Vagina (tissue), 2 donors: ENCODE measurements around the gene ARHGAP26. TPM values are rescaled to one million over a fixed set of nuclear protein-coding genes. Genes with fewer than 3 reads are reported as not detected.
A peak's percentile ranks its signal among the peaks of the same experiment; 100 is the strongest.

Experiments used
- DNase-seq, 2 donors: peaks; one replicate each; pipeline ENCODE4 v3.0.0-alpha.2; 2017; ENCODE audit errors: extremely low spot score in 2 of 2
- H3K27ac ChIP-seq: fragments of 200-600 bp; sonication (generic); one replicate; pipeline ENCODE4 v1.5.1; 2019
- H3K27me3 ChIP-seq: fragments of 200-600 bp; sonication (generic); one replicate; pipeline ENCODE4 v1.5.1; 2019
- H3K36me3 ChIP-seq, 2 donors: fragments of 200-600 bp; sonication (generic); one replicate each; pipeline ENCODE4 v1.5.1; 2017 to 2019
- H3K4me1 ChIP-seq: fragments of 200-600 bp; sonication (generic); one replicate; pipeline ENCODE4 v1.5.1; 2019
- H3K4me3 ChIP-seq, 2 donors: fragments of 200-600 bp; sonication (generic); 1 replicate in 1 of 2; 2 replicates in 1 of 2; pipeline ENCODE4 v1.5.1; 2016 to 2019
- H3K9me3 ChIP-seq: fragments of 200-600 bp; sonication (generic); one replicate; pipeline ENCODE4 v1.5.1; 2019
- CTCF ChIP-seq, 3 experiments: fragments of 450-650 bp in 2 of 3; fragments of 200-600 bp in 1 of 3; sonication (generic) in 1 of 3; IDR thresholded peaks; one replicate each; pipeline ENCODE4 v1.5.1; 2017 to 2019; ENCODE audit warnings: antibody characterized with exemption in 3 of 3, mild to moderate bottlenecking in 2 of 3, moderate library complexity in 2 of 3
- POLR2A ChIP-seq, 2 donors: fragments of 450-650 bp; IDR thresholded peaks; one replicate each; pipeline ENCODE4 v1.6.1; 2017; ENCODE audit warnings: antibody characterized with exemption in 2 of 2, mild to moderate bottlenecking in 2 of 2, moderate library complexity in 2 of 2
- POLR2AphosphoS5 ChIP-seq, 2 donors: sonication (generic); formaldehyde crosslinking; IDR thresholded peaks; one replicate each; pipeline ENCODE4 v1.9.0; 2017; ENCODE audit warnings: antibody characterized with exemption in 2 of 2, mild to moderate bottlenecking in 2 of 2, low read depth in 1 of 2; ENCODE audit not compliant: insufficient read depth in 1 of 2
- intact Hi-C: fragments of 100-400 bp; cut with DNase I; formaldehyde crosslinking; loops from one replicate; pipeline ENCODE4 v1.15.1; 2023
- total RNA-seq: library from RNA; depleted of rRNA; stranded (reverse); fragments of >200 nt; gene quantifications from one replicate; pipeline ENCODE4 v1.2.3, GENCODE V29; 2016

The ARHGAP26 gene
- total RNA-seq, 1 donor from 2014 or later: 42.5 TPM

- no peak overlapping the region for H3K27ac ChIP-seq
- no peaks in the 10 kb centered on the region for H3K9me3 ChIP-seq
- intact Hi-C loops: no loop called here
- no peak for TF ChIP-seq CTCF (IDR thresholded peaks at IDR 0.05)
- no peak overlapping the region for H3K4me3 ChIP-seq
- no peak for DNase-seq
- H3K36me3 ChIP-seq: no peaks in the 10 kb centered on the region
- H3K27me3 ChIP-seq: no peaks in the 10 kb centered on the region
- peaks cover 15% of the 10 kb centered on the region for H3K4me1 ChIP-seq
Observed at GRCh38 chr5:143041461-143041860, 271.3 kb downstream of the ARHGAP26 start.

- intact Hi-C loops: no loop called here
- Histone ChIP-seq H3K36me3 (no peaks in the 10 kb centered on the region), H3K4me1 (peaks cover 15% of the 10 kb centered on the region), H3K9me3 (no peaks in the 10 kb centered on the region), H3K27ac (no peak overlapping the region), H3K27me3 (no peaks in the 10 kb centered on the region), H3K4me3 (no peak overlapping the region)
- no peak for DNase-seq
- TF ChIP-seq POLR2A (IDR thresholded peaks at IDR 0.05): no peak
- no peak for TF ChIP-seq POLR2AphosphoS5 (IDR thresholded peaks at IDR 0.05; ENCODE audit: insufficient read depth in 1 of 2, low read depth in 1 of 2)
- no peak for TF ChIP-seq CTCF (IDR thresholded peaks at IDR 0.05)
Observed at GRCh38 chr5:143041972-143042770, 272.0 kb downstream of the ARHGAP26 start.

GRCh38 chr5:143044265-143044664, 274.1 kb downstream of the ARHGAP26 start:
- Histone ChIP-seq H3K4me3 (no peak overlapping the region), H3K27ac (peak overlapping the region; percentile 18), H3K4me1 (peaks cover 15% of the 10 kb centered on the region), H3K27me3 (no peaks in the 10 kb centered on the region), H3K36me3 (no peaks in the 10 kb centered on the region), H3K9me3 (no peaks in the 10 kb centered on the region)
- intact Hi-C loops: no loop called here
- no peak for DNase-seq
- TF ChIP-seq CTCF (IDR thresholded peaks at IDR 0.05) (no peak), POLR2AphosphoS5 (IDR thresholded peaks at IDR 0.05; ENCODE audit: insufficient read depth in 1 of 2, low read depth in 1 of 2) (no peak), POLR2A (IDR thresholded peaks at IDR 0.05) (no peak)

- Histone ChIP-seq H3K27me3 (no peaks in the 10 kb centered on the region), H3K36me3 (no peaks in the 10 kb centered on the region), H3K4me3 (no peak overlapping the region), H3K9me3 (no peaks in the 10 kb centered on the region), H3K4me1 (peaks cover 15% of the 10 kb centered on the region), H3K27ac (no peak overlapping the region)
- intact Hi-C loops: no loop called here
- no peak for DNase-seq
- TF ChIP-seq POLR2A (IDR thresholded peaks at IDR 0.05): no peak
- TF ChIP-seq CTCF (IDR thresholded peaks at IDR 0.05): no peak
- no peak for TF ChIP-seq POLR2AphosphoS5 (IDR thresholded peaks at IDR 0.05; ENCODE audit: insufficient read depth in 1 of 2, low read depth in 1 of 2)
Observed at GRCh38 chr5:143045062-143045461, 274.9 kb downstream of the ARHGAP26 start.

- Histone ChIP-seq H3K4me1 (peaks cover 24% of the 10 kb centered on the region), H3K9me3 (no peaks in the 10 kb centered on the region), H3K4me3 (no peak overlapping the region), H3K36me3 (no peaks in the 10 kb centered on the region), H3K27me3 (no peaks in the 10 kb centered on the region), H3K27ac (no peak overlapping the region)
- TF ChIP-seq POLR2AphosphoS5 (IDR thresholded peaks at IDR 0.05; ENCODE audit: insufficient read depth in 1 of 2, low read depth in 1 of 2): no peak
- TF ChIP-seq POLR2A (IDR thresholded peaks at IDR 0.05): no peak
- TF ChIP-seq CTCF (IDR thresholded peaks at IDR 0.05): no peak
- no peak for DNase-seq
- intact Hi-C loops: no loop called here
Observed at GRCh38 chr5:143046314-143046713, 276.1 kb downstream of the ARHGAP26 start.
